Measurements from ENCODE around the gene GAREM2.

DNA sequence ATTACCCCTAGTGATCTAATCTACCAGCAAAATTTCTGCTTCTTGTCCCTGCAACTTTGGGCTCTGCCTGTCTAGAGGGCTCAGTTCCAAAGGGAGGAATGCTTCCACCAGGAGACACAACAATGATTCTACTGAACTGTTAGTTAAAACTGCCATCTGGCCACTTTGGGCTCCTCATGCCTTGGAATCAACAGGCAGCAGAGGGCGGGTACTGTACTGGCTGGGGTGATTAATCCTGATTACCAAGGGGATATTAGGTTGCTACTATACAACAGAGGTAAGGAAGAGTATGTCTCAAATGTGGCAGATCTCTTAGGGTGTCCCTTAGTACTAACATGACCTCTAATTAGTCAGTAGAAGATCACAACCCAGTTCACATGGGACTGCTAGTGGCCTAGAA is 50.1 kb downstream of the GAREM2 start:
- TF ChIP-seq, protein P1, sequence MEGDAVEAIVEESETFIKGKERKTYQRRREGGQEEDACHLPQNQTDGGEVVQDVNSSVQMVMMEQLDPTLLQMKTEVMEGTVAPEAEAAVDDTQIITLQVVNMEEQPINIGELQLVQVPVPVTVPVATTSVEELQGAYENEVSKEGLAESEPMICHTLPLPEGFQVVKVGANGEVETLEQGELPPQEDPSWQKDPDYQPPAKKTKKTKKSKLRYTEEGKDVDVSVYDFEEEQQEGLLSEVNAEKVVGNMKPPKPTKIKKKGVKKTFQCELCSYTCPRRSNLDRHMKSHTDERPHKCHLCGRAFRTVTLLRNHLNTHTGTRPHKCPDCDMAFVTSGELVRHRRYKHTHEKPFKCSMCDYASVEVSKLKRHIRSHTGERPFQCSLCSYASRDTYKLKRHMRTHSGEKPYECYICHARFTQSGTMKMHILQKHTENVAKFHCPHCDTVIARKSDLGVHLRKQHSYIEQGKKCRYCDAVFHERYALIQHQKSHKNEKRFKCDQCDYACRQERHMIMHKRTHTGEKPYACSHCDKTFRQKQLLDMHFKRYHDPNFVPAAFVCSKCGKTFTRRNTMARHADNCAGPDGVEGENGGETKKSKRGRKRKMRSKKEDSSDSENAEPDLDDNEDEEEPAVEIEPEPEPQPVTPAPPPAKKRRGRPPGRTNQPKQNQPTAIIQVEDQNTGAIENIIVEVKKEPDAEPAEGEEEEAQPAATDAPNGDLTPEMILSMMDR (conservative IDR thresholded peaks at IDR 0.05), result no peak
- TF ChIP-seq EZH2 (IDR thresholded peaks at IDR 0.05; ENCODE audit: low read depth), result no peak

Measured in PC-9 (cell line).